ENCODE results near the gene IRAK3. TPM values are rescaled to one million over a fixed set of nuclear protein-coding genes. Genes with fewer than 3 reads are reported as not detected.
"Not testable (repeated sequence)": the region's sequence is repeated elsewhere in the genome, so short reads cannot be mapped to it uniquely, and the experiment has no call there.

IRAK3 gene
- total RNA-seq, 4 donors from 2014 or later, result 5.6 to 13.8 (median 6.7) TPM

DNA sequence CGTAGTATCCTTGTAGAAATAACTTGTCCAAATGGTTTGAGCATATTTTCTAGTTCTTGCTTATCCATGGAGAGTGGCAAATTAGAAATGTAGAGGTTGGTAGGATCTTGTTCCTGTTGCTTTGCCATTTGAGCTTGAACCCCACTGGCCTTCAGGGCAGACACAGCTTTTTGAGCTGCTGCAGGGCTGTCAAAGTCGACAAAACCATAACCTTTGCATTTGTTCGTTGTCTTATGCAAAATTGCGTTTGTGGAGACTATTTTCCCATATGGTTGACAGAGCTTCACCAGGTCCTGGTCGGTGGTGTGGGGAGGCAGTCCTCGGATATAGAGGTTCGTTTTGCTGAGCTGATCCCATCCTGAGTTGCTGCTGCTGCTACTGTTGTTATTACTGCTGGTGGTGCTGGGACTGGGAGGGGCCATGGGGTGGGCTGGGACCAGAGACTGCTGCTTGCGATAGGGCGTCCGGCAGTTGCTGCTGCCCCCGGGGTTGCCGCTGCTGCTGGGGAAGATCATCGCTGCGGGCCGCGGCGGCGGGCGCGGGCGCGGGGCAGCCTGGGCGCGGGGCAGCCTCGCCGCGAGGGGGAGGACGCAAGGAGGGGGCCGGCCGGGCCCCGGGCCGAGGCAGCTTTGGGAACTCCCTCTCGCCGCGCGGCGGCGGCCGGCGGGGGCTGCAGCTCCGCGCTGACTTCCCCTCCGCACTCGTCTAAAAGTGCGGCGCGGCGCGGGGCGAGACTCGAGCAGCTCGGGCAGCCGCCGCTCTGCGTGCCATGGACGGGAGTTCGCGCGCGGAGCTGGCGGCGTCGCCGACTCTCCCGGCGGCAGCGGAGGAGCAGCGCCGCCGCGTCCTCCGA lies 46.0 kb downstream of the IRAK3 start:
- H3K27ac ChIP-seq, result peak overlapping the region; percentile 53 to 69 (median 64)
- H3K27me3 ChIP-seq; intact Hi-C loops (cut with DNase I; ENCODE audit: low total_unique reads); H3K36me3 ChIP-seq; H3K4me1 ChIP-seq; in situ Hi-C loops (cut with MboI; ENCODE audit: low pct_ligation_motif_present in 1 of 4, low pct_unique_long_range_greater_than_20kb in 1 of 4, low sequenced_read_pairs in 3 of 4); H3K9me3 ChIP-seq: not testable (repeated sequence)
- TF ChIP-seq CTCF (IDR thresholded peaks at IDR 0.05), result peak in 1 of 5 experiments; percentile 4
- peak; percentile 59 for DNase-seq
- WGBS, 2 donors (ENCODE audit: low coverage in 1 of 2), result 5 to 8% methylated on average over 22 to 51 of the region's 72 CpGs
- peak overlapping the region in 3 of 4 donors; percentile 48 to 60 (median 49) for H3K4me3 ChIP-seq

DNA sequence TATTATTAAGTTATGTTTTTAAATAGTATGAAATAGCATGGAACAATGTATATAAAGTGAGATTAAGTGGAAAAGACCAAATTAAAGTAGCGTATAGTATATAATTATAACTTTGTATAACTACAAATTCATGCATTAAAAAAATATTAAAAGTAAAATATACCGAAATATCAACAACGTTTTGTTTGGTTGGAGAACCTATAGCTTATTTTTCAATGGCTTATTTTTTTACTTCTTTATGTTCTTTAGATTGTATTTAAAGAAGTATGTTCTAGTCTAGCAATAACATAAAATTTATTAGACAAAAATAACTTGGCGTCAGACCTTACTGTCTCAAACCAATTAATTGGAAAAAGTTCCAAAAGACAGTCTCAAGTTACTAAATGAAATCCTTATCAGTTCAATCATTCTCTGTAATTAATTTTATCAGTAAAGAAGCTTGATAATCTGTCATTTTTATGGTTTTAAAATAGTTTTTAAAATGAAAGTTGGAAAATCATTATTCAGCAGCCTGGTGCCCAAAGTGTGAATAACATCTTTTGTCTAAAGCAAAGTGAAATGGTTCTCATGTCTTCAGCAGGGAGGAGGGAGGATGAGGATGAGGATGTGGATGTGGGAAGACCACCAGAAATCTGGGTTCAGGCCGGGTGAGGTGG lies 46.7 kb downstream of the IRAK3 start:
- TF ChIP-seq POLR2AphosphoS5 (IDR thresholded peaks at IDR 0.05), result no peak
- peak in 3 of 5 experiments; percentile 2 to 41 (median 11) for TF ChIP-seq CTCF (IDR thresholded peaks at IDR 0.05)
- Histone ChIP-seq H3K9me3 (no peaks in the 10 kb centered on the region), H3K4me3 (peak overlapping the region in 3 of 4 donors; percentile 48 to 60 (median 49)), H3K27ac (peak overlapping the region; percentile 53 to 69 (median 64)), H3K4me1 (peaks cover 0 to 7% (median 2%) of the 10 kb centered on the region in 4 donors), H3K36me3 (no peaks in the 10 kb centered on the region), H3K27me3 (no peaks in the 10 kb centered on the region)
- 25 to 31% methylated on average over 5 of the region's 5 CpGs for WGBS, 2 donors (ENCODE audit: low coverage in 1 of 2)
- intact Hi-C loops (cut with DNase I; ENCODE audit: low total_unique reads) (no loop called here), in situ Hi-C loops (cut with MboI; ENCODE audit: low pct_ligation_motif_present in 1 of 4, low pct_unique_long_range_greater_than_20kb in 1 of 4, low sequenced_read_pairs in 3 of 4) (no loop called here)
- no peak for DNase-seq

DNA sequence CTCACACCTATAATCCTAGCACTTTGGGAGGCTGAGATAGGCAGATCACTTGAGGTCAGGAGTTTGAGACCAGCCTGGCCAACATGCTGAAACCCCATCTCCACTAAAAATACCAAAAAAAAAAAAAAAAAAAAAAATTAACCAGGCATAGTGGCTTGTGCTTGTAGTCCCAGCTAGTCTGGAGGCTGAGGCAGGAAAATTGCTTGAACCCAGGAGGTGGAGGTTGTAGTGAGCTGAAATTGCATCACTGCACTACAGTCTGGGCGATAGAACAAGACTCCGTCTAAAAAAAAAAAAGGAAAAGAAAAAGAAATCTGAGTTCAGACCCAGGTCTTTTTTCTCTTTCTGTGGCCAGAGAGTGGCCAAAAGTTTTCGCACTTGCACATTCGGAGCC lies 47.3 kb downstream of the IRAK3 start:
- 94 to 100% methylated on average over 2 to 4 of the region's 4 CpGs for WGBS, 2 donors (ENCODE audit: low coverage in 1 of 2)
- H3K36me3 ChIP-seq; H3K4me1 ChIP-seq; H3K4me3 ChIP-seq; H3K27ac ChIP-seq; H3K27me3 ChIP-seq; in situ Hi-C loops (cut with MboI; ENCODE audit: low pct_ligation_motif_present in 1 of 4, low pct_unique_long_range_greater_than_20kb in 1 of 4, low sequenced_read_pairs in 3 of 4); intact Hi-C loops (cut with DNase I; ENCODE audit: low total_unique reads); H3K9me3 ChIP-seq; DNase-seq: not testable (repeated sequence)

GRCh38 chr12:66236969-66237368 lies 48.0 kb downstream of the IRAK3 start:
- no peaks in the 10 kb centered on the region for H3K9me3 ChIP-seq
- peaks cover 0 to 7% (median 2%) of the 10 kb centered on the region in 4 donors for H3K4me1 ChIP-seq
- no peak for TF ChIP-seq POLR2AphosphoS5 (IDR thresholded peaks at IDR 0.05)
- TF ChIP-seq POLR2A (IDR thresholded peaks at IDR 0.05), result no peak
- TF ChIP-seq CTCF (IDR thresholded peaks at IDR 0.05), result no peak
- TF ChIP-seq EP300 (IDR thresholded peaks at IDR 0.05; ENCODE audit: low read depth), result no peak
- in situ Hi-C loops (cut with MboI; ENCODE audit: low pct_ligation_motif_present in 1 of 4, low pct_unique_long_range_greater_than_20kb in 1 of 4, low sequenced_read_pairs in 3 of 4), result no loop called here
- H3K27me3 ChIP-seq, result no peaks in the 10 kb centered on the region
- H3K36me3 ChIP-seq, result no peaks in the 10 kb centered on the region
- intact Hi-C loops (cut with DNase I; ENCODE audit: low total_unique reads), result no loop called here
- no peak overlapping the region for H3K27ac ChIP-seq
- no peak for DNase-seq
- WGBS, 2 donors (ENCODE audit: low coverage in 1 of 2), result 91% methylated on average over 2 of the region's 2 CpGs; no CpG with 5 or more reads in 1 of the 2 donors
- no peak overlapping the region for H3K4me3 ChIP-seq
